ENCODE measurements around the gene ATP10D.

- TF ChIP-seq CTCF (IDR thresholded peaks at IDR 0.05) (no peak), POLR2AphosphoS5 (IDR thresholded peaks at IDR 0.05; ENCODE audit: insufficient read depth in 1 of 2, low read depth in 1 of 2) (no peak), POLR2A (IDR thresholded peaks at IDR 0.05) (no peak)
Measured at GRCh38 chr4:47631161-47631560, 146.1 kb downstream of the ATP10D start.
